HEK293 (cell line): ENCODE results near the gene CDH2.

Experiments
- CTCF ChIA-PET: fragments of 350-600 bp; formaldehyde crosslinking; extraction: SDS; loops from one replicate; lab custom pipeline; 2021; ENCODE audit warnings: antibody characterized with exemption; lab: Yijun Ruan, JAX
- POLR2A ChIA-PET: fragments of 300-600 bp; formaldehyde crosslinking; extraction: SDS; loops from one replicate; lab custom pipeline; 2020; ENCODE audit warnings: antibody characterized with exemption, inconsistent platforms; lab: Yijun Ruan, JAX
- H3K27ac ChIP-seq: fragments of 200-500 bp; sonication (Bioruptor generic); 2 replicates; pipeline ENCODE4 v1.5.1; 2014; ENCODE audit warnings: low read depth, low read length, control low read depth, inconsistent platforms; ENCODE audit errors: extremely low read depth
- H3K36me3 ChIP-seq, 2 experiments: fragments of 200-500 bp in 1 of 2; sonication (Bioruptor generic) in 1 of 2; 1 replicate in 1 of 2; 2 replicates in 1 of 2; pipeline ENCODE4 v1.5.1; 2014 to 2017; ENCODE audit warnings: inconsistent platforms in 2 of 2, low read length in 2 of 2; ENCODE audit not compliant: control insufficient read depth in 2 of 2, insufficient read depth in 1 of 2
- H3K4me1 ChIP-seq: fragments of 200-500 bp; sonication (Bioruptor generic); 2 replicates; pipeline ENCODE4 v1.5.1; 2014; ENCODE audit warnings: mild to moderate bottlenecking, low read length, inconsistent platforms; ENCODE audit not compliant: control insufficient read depth, insufficient read depth
- H3K4me3 ChIP-seq: 2 replicates; pipeline ENCODE4 v1.5.1; 2011; ENCODE audit warnings: low read depth, mild to moderate bottlenecking, control low read depth, low read length, moderate library complexity
- H3K9me3 ChIP-seq: fragments of 200-500 bp; sonication (Bioruptor generic); 2 replicates; pipeline ENCODE4 v1.5.1; 2014; ENCODE audit warnings: low read depth, low read length, inconsistent platforms; ENCODE audit not compliant: control insufficient read depth, insufficient read depth
- GLIS2 ChIP-seq: fragments of 450-650 bp; formaldehyde crosslinking; IDR thresholded peaks from 2 replicates; pipeline ENCODE4 v1.5.1; 2016; ENCODE audit warnings: missing biosample characterization, missing genetic modification characterization
- HOXC10 ChIP-seq: sonication (generic); formaldehyde crosslinking; IDR thresholded peaks from 2 replicates; pipeline ENCODE4 v1.8.1; 2023; ENCODE audit warnings: mild to moderate bottlenecking, missing genetic modification reagents
- MEIS1 ChIP-seq: sonication (generic); formaldehyde crosslinking; IDR thresholded peaks from 2 replicates; pipeline ENCODE4 v1.8.1; 2022; ENCODE audit warnings: missing genetic modification reagents, mild to moderate bottlenecking, borderline replicate concordance
- OSR2 ChIP-seq: fragments of 450-650 bp; formaldehyde crosslinking; IDR thresholded peaks from 2 replicates; pipeline ENCODE4 v1.5.1; 2016; ENCODE audit warnings: missing biosample characterization, missing genetic modification characterization
- PRDM1 ChIP-seq: fragments of 450-650 bp; formaldehyde crosslinking; IDR thresholded peaks from 2 replicates; pipeline ENCODE4; 2016; ENCODE audit warnings: missing biosample characterization, missing genetic modification characterization
- PRDM6 ChIP-seq: fragments of 450-650 bp; formaldehyde crosslinking; IDR thresholded peaks from 2 replicates; pipeline ENCODE4 v1.5.1; 2017; ENCODE audit warnings: missing biosample characterization, missing genetic modification characterization
- SCRT1 ChIP-seq: fragments of 450-650 bp; formaldehyde crosslinking; IDR thresholded peaks from 2 replicates; pipeline ENCODE4 v1.5.1; 2016; ENCODE audit warnings: missing biosample characterization, missing genetic modification characterization, borderline replicate concordance
- SP2 ChIP-seq: fragments of 450-650 bp; formaldehyde crosslinking; IDR thresholded peaks from 2 replicates; pipeline ENCODE4 v1.5.1; 2016; ENCODE audit warnings: missing biosample characterization, missing genetic modification characterization
- SP7 ChIP-seq: fragments of 450-650 bp; formaldehyde crosslinking; IDR thresholded peaks from 2 replicates; pipeline ENCODE4 v1.5.1; 2016; ENCODE audit warnings: missing biosample characterization, missing genetic modification characterization
- ZBTB17 ChIP-seq: fragments of 450-650 bp; formaldehyde crosslinking; IDR thresholded peaks from 2 replicates; pipeline ENCODE4 v1.5.1; 2016; ENCODE audit warnings: missing biosample characterization, missing genetic modification characterization
- ZBTB8A ChIP-seq: fragments of 450-650 bp; formaldehyde crosslinking; IDR thresholded peaks from 2 replicates; pipeline ENCODE4 v1.5.1; 2016; ENCODE audit warnings: missing biosample characterization, missing genetic modification characterization
- ZNF114 ChIP-seq: fragments of 450-650 bp; formaldehyde crosslinking; IDR thresholded peaks from 2 replicates; pipeline ENCODE4 v1.5.0; 2017; ENCODE audit warnings: missing biosample characterization, missing genetic modification characterization
- ZNF148 ChIP-seq: fragments of 450-650 bp; formaldehyde crosslinking; IDR thresholded peaks from 2 replicates; pipeline ENCODE4 v1.5.0; 2017; ENCODE audit warnings: missing biosample characterization, missing genetic modification characterization, borderline replicate concordance
- ZNF221 ChIP-seq: fragments of 450-650 bp; formaldehyde crosslinking; IDR thresholded peaks from 2 replicates; pipeline ENCODE4 v1.5.1; 2017; ENCODE audit warnings: missing biosample characterization, missing genetic modification characterization, borderline replicate concordance
- ZNF341 ChIP-seq: fragments of 450-650 bp; formaldehyde crosslinking; IDR thresholded peaks from 2 replicates; pipeline ENCODE4; 2016; ENCODE audit warnings: low read depth, missing biosample characterization, missing genetic modification characterization
- ZNF416 ChIP-seq: fragments of 450-650 bp; formaldehyde crosslinking; IDR thresholded peaks from 2 replicates; pipeline ENCODE4 v1.5.1; 2016; ENCODE audit warnings: missing biosample characterization, missing genetic modification characterization
- ZNF473 ChIP-seq: fragments of 450-650 bp; formaldehyde crosslinking; IDR thresholded peaks from 2 replicates; pipeline ENCODE4 v1.5.1; 2017; ENCODE audit warnings: missing biosample characterization, missing genetic modification characterization
- ZNF510 ChIP-seq: fragments of 450-650 bp; formaldehyde crosslinking; IDR thresholded peaks from 2 replicates; pipeline ENCODE4 v1.5.1; 2018; ENCODE audit warnings: mild to moderate bottlenecking, missing genetic modification characterization, missing biosample characterization; ENCODE audit not compliant: insufficient replicate concordance
- ZNF585B ChIP-seq: fragments of 450-650 bp; formaldehyde crosslinking; IDR thresholded peaks from 2 replicates; pipeline ENCODE4 v1.5.1; 2016; ENCODE audit warnings: missing biosample characterization, missing genetic modification characterization
- ZNF701 ChIP-seq: fragments of 450-650 bp; formaldehyde crosslinking; IDR thresholded peaks from 2 replicates; pipeline ENCODE4 v1.5.1; 2016; ENCODE audit warnings: missing biosample characterization, missing genetic modification characterization
- ZNF830 ChIP-seq: fragments of 450-650 bp; IDR thresholded peaks from 2 replicates; pipeline ENCODE4 v1.5.0; 2018; ENCODE audit warnings: missing biosample characterization, missing genetic modification characterization, low read depth, mild to moderate bottlenecking, moderate library complexity
- ZNF837 ChIP-seq: fragments of 450-650 bp; formaldehyde crosslinking; IDR thresholded peaks from 2 replicates; pipeline ENCODE4 v1.5.1; 2016; ENCODE audit warnings: missing biosample characterization, missing genetic modification characterization

The CDH2 gene

GRCh38 chr18:27995770-27996502 lies 181.0 kb downstream of the CDH2 start:
- Histone ChIP-seq H3K27ac (no peak overlapping the region), H3K4me1 (no peaks in the 10 kb centered on the region), H3K36me3 (peaks cover 3 to 43% of the 10 kb centered on the region in 2 experiments; a peak in 2 of 3 replicates), H3K4me3 (no peak overlapping the region), H3K9me3 (no peaks in the 10 kb centered on the region)
- POLR2A ChIA-PET = interaction anchor here (0.7 kb wide), 1 partner anchor 118 kb away, joined by 3 read pairs; no protein-coding TSS in a partner anchor
- CTCF ChIA-PET = interaction anchor here (0.6 to 0.7 kb wide), 3 partner anchors 9 to 632 kb away, joined by 3 read pairs; no protein-coding TSS in a partner anchor
- no peak for TF ChIP-seq ZNF837 (tag by site-specific recombination)
- TF ChIP-seq ZNF510 (tag by site-specific recombination) = no peak
- no peak for TF ChIP-seq PRDM1 (tag by site-specific recombination)
- TF ChIP-seq ZNF473 = no peak
- TF ChIP-seq ZNF341 (tag by site-specific recombination) = no peak
- TF ChIP-seq GLIS2 (tag by site-specific recombination) = no peak
- no peak for TF ChIP-seq ZNF585B (tag by site-specific recombination)
- no peak for TF ChIP-seq ZNF416
- TF ChIP-seq SCRT1 (tag by site-specific recombination) = no peak
- no peak for TF ChIP-seq ZNF830
- TF ChIP-seq SP7 (tag by site-specific recombination) = no peak
- TF ChIP-seq OSR2 (tag by site-specific recombination) = no peak
- no peak for TF ChIP-seq SP2
- no peak for TF ChIP-seq ZBTB17 (tag by site-specific recombination)
- TF ChIP-seq ZBTB8A = no peak
- no peak for TF ChIP-seq ZNF221 (tag by site-specific recombination)

GRCh38 chr18:27994571-27994970 lies 182.4 kb downstream of the CDH2 start:
- CTCF ChIA-PET = interaction anchor here (0.6 kb wide), 1 partner anchor 990 kb away, joined by 4 read pairs; no protein-coding TSS in a partner anchor

More at GRCh38 chr18:27994571-27994970, 182.4 kb downstream of the CDH2 start:
- Histone ChIP-seq H3K9me3 (no peaks in the 10 kb centered on the region), H3K36me3 (peaks cover 3 to 38% of the 10 kb centered on the region in 2 experiments), H3K27ac (no peak overlapping the region), H3K4me3 (no peak overlapping the region), H3K4me1 (no peaks in the 10 kb centered on the region)
- POLR2A ChIA-PET = no interaction called here
- no peak for TF ChIP-seq ZNF416
- no peak for TF ChIP-seq PRDM6 (tag by site-specific recombination)
- TF ChIP-seq ZNF114 (tag by site-specific recombination) = no peak
- no peak for TF ChIP-seq ZNF148
- no peak for TF ChIP-seq HOXC10
- TF ChIP-seq MEIS1 (CRISPR knock-in tag) = no peak
- no peak for TF ChIP-seq ZNF701 (tag by site-specific recombination)
